Neural cell (in vitro differentiated cells): ENCODE measurements around the gene SLC13A5.

ENCODE experiments used
- POLR2AphosphoS5 ChIP-seq: IDR thresholded peaks from 2 replicates; pipeline ENCODE4 v1.6.1; 2012
- TF ChIP-seq, protein P1 (sequence below): fragments of 450-650 bp; IDR thresholded peaks from 2 replicates; pipeline ENCODE4 v1.5.1; 2014; ENCODE audit warnings: antibody characterized with exemption, mild to moderate bottlenecking, moderate library complexity; ENCODE audit not compliant: poor library complexity, severe bottlenecking

DNA sequence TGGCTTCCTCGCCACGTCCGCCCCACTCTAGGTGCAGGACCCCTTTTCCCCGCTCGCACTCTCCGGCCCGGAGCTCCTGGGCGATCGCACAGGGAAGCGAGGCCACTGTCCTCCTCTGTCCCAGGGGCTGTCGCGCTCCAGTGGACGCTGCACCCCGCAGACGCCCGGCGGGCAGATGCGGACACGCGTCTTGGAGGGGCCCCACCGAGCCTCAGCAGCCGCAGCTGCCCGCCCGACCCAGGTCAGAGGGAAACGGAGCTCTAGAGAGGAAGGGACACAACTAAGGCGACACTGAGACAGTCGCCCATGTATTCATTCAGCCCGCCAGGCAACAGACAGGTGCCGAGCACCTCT, 726 bp upstream of the SLC13A5 start:
- TF ChIP-seq, protein P1, sequence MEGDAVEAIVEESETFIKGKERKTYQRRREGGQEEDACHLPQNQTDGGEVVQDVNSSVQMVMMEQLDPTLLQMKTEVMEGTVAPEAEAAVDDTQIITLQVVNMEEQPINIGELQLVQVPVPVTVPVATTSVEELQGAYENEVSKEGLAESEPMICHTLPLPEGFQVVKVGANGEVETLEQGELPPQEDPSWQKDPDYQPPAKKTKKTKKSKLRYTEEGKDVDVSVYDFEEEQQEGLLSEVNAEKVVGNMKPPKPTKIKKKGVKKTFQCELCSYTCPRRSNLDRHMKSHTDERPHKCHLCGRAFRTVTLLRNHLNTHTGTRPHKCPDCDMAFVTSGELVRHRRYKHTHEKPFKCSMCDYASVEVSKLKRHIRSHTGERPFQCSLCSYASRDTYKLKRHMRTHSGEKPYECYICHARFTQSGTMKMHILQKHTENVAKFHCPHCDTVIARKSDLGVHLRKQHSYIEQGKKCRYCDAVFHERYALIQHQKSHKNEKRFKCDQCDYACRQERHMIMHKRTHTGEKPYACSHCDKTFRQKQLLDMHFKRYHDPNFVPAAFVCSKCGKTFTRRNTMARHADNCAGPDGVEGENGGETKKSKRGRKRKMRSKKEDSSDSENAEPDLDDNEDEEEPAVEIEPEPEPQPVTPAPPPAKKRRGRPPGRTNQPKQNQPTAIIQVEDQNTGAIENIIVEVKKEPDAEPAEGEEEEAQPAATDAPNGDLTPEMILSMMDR, result no peak
- no peak for TF ChIP-seq POLR2AphosphoS5
